Measurements from ENCODE around the gene RNASEH2A.
"Not testable (repeated sequence)": the region's sequence is repeated elsewhere in the genome, so short reads cannot be mapped to it uniquely, and the experiment has no call there.

The RNASEH2A gene

GRCh38 chr19:12834566-12834943 lies 28.2 kb downstream of the RNASEH2A start, which contains the start of gene RTBDN:
Gene RTBDN (minus strand): TSS chr19:12834579. CDS start chr19:12829979, 4,600 bp downstream.
- no peak for DNase-seq

GRCh38 chr19:12834976-12835757 lies 28.8 kb downstream of the RNASEH2A start:
- peak; percentile 12 for DNase-seq

- DNase-seq = no peak
These were observed 30.1 kb downstream of the RNASEH2A start for GRCh38 chr19:12836529-12836863.

DNA sequence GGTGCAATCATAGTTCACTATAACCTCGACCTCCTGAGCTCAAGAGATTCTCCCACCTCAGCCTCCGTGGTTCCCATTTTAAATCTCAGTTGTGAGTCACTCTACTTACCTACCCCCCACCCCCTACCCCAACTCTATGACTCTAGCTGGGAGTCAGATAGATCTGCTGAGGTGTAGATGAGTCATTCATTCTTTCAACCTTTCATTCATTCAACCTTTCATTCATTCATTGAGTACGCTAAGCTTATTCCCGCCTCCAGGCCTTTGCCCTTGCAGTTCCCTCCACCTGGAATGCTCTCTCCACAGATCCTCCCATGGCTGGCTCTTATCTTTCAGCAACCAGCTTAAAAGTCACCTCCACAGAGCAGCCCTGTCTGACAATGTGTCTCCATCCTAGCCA lies 30.8 kb downstream of the RNASEH2A start:
- DNase-seq = no peak

GRCh38 chr19:12838182-12838885 lies 31.9 kb downstream of the RNASEH2A start, which contains the start of gene MAST1:
Gene MAST1 (plus strand): TSS chr19:12838515. CDS start chr19:12838573, 58 bp downstream.
- DNase-seq = peak; percentile 56

DNA sequence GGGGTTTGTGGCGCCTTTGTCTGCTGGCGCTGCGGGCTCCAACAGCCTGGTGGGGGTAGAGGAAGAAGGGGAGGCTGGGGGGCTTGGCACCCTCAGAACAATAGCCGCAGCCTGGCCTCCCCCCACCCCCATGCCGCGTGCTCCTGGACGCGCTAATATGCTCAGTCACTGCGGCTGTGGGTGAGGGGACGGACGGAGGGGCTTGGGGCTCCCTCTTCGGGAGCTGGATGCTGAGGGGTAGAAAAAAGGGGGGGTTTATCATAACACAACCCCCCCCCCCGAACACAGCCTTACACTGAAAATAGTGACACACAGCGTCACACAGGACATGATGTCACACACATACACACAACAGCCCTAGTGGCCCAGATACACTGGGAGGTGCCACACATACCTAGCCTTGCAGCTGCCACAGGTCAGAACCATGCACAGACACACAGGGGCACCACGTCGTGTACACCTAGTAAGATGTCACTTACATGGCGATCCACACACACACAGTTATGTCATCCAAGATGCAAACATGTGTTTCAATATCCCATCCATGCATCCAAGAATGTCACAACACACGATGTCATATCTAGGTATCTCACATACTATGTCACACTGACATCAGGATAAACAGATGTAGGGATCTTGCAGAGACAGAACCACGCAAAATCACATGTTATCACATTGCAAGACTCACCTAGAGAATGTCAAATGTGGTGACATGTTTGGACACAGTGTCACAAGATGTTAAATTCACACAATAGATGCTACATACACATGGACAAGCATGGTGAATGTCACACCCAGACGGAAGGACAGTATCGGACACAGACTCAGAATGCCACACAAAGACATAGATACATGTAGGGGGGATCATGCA lies 32.7 kb downstream of the RNASEH2A start:
- peak; percentile 24 for DNase-seq

DNA sequence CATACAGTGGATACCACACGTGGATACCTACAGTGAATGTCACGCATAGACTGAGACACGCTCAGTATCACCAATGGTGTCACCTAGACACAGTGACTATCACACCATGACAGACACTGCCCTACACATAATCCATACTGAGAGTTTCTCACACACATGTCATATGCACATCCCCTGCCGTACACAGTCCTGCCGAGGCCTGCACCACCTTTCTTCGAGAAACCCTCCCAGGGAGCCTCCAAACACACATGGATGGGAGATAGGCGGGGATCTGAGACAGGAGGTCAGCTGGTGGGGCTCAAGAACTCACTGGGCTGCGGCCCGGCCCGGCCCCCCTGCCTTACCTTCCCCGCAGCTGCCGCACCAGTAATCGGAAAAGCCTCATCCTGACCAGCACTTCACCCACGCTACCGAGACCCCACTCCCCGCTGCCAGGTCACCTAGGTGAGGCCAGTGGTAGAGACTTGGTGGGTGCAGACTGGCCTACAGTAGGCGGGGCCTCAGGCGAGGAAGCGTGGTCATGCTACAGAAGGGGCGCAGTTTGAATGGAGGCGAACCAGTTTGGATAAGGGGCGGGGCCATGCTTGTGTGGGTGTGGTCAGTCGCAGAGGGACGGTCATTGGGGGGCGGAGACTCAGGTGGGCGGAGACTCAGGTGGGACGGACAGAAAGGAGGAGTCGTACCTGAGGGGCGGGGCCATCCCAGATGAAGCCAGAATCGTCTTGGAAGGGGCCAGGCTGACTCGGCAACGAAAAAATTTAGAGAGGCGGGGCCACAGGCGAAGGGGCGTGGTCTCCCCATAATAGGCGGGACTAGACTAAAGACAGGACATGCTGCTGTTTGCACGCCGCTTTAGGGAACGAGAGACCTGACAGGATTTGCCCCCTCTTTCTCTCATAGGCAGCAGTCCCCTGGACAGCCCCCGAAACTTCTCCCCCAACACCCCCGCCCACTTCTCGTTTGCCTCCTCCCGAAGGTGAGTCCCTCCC lies 34.0 kb downstream of the RNASEH2A start:
- peak; percentile 11 for DNase-seq

DNA sequence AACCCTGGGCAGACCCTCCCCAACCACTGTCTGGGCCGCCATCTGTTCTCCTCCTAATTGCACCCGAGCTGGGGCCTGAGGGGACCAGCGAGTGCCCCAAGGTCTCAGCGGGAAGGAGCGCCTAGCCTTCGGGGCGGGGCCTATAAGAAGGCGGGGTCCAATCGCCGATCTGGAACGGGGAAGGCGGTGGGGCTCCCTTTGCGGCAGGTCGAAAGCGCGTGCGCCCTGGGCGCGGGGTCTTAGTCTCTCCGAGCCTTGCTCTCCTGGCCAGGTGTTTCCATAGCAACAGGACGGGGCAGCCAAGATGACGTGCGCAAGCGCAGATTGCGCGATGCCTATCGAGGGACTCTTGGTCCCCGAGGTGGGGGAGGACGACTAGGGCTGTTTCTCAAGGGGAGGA lies 34.7 kb downstream of the RNASEH2A start:
- DNase-seq = peak; percentile 15

GRCh38 chr19:12842511-12842910 lies 36.1 kb downstream of the RNASEH2A start:
- no peak for DNase-seq

GRCh38 chr19:12843328-12843727 lies 36.9 kb downstream of the RNASEH2A start:
- no peak for DNase-seq

- DNase-seq = no peak
These were observed 37.8 kb downstream of the RNASEH2A start for GRCh38 chr19:12843999-12844732.

DNA sequence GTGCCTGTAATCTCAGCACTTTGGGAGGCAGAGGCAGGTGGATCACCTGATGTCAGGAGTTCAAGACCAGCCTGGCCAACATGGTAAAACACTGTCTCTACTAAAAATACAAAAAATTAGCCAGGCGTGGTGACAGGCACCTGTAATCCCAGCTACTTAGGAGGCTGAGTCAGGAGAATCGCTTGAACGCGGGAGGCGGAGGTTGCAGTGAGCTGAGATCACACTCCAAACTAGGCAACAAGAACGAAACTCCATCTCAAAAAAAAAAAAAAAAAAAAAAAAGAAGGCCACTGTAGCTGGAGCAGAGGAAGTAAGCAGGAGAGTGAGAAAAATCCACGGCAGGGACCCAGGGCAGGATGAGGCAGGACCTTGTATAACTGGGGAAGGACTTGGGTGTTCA lies 40.2 kb downstream of the RNASEH2A start:
- DNase-seq = not testable (repeated sequence)

GRCh38 chr19:12847159-12848139 lies 41.1 kb downstream of the RNASEH2A start:
- peak; percentile 83 for DNase-seq

DNA sequence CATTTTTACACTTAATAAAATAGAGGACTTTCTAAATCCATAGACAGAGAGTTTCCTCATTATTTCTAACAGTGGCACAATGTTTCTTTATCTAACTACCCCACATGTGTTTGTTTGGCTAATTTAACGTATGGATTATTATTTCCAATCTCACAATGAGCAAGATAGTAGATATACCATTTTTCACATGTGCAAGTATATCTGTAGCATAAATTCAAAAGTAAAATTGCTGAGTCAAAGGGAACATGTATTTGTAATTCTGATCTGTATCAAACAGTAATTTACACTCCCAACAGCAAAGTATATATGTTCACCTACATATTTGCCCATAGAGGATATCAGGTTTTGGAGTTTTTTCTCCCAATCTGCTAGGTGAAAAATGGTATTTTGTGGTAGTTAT lies 50.3 kb downstream of the RNASEH2A start:
- DNase-seq = no peak

DNA sequence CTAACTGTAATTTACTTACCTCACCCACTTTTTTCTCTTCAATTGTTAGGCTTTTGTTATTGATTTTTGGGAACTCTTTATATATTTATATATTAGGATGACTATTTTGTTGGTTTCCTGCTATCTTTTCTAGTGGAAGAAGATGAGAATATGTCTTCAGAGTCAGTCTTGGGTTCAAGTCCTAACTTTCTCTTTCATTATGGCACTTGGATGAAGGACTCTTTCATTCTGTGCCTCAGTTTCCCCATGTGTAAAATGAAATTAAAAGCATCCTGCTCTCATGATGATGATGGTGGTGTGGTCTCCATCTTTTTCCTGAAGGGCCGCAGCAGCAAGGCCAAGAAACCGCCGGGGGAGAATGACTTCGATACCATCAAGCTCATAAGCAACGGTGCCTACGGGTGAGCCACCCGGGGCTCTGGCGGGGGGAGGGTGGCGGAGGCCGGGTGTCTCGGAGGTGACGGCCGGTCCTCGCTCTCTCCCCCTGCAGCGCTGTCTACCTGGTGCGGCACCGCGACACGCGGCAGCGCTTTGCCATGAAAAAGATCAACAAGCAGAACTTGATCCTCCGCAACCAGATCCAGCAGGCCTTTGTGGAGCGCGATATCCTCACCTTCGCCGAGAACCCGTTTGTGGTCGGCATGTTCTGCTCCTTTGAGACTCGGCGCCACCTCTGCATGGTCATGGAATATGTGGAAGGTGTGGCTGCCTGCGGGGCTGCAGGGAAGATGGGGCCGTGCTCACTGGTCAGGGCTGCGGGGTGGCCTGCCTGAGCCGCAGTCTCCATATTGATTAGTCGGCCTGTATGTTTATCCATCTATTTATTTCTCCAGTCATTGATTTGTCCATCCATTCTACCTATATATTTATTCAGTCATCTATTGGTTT lies 51.9 kb downstream of the RNASEH2A start:
- no peak for DNase-seq

GRCh38 chr19:12859546-12859945 lies 53.2 kb downstream of the RNASEH2A start:
- DNase-seq = no peak

All from CD4-positive, alpha-beta T cell treated with Interleukin-6 for 4 hours (primary cell).